ENCODE measurements around the gene NFASC.

Gene NFASC

DNA sequence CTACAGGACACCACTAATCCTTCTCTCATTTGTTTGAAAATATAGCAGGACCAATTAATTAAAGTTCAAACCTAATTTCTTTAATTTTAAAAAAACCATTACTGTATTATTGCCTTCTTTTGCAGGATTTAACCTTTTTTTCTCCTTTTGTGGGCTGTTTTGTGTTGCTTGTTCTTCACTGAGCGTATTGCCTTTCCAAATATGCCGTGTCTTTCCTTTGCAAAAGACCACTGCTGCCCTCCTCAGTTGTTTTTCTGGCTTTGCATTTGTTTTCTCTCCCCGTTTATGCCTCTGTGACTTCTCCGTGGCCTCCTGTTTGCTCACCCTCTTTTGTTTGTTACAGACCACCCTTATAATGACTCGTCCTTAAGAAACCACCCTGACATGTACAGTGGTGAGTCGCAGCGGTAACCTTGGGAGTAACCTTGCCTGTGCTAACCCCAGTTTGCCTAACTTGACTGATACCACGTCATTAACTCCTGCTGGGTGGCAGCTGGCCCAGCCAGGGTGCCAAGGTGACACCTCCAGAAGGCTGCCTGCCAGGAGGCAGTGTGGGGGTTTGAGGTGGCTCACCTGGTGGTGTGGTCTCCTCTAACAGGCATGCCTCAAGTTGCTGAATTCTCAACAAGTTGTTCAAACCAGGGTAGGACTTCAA lies 91.2 kb downstream of the NFASC start:
- DNase-seq = no peak

DNA sequence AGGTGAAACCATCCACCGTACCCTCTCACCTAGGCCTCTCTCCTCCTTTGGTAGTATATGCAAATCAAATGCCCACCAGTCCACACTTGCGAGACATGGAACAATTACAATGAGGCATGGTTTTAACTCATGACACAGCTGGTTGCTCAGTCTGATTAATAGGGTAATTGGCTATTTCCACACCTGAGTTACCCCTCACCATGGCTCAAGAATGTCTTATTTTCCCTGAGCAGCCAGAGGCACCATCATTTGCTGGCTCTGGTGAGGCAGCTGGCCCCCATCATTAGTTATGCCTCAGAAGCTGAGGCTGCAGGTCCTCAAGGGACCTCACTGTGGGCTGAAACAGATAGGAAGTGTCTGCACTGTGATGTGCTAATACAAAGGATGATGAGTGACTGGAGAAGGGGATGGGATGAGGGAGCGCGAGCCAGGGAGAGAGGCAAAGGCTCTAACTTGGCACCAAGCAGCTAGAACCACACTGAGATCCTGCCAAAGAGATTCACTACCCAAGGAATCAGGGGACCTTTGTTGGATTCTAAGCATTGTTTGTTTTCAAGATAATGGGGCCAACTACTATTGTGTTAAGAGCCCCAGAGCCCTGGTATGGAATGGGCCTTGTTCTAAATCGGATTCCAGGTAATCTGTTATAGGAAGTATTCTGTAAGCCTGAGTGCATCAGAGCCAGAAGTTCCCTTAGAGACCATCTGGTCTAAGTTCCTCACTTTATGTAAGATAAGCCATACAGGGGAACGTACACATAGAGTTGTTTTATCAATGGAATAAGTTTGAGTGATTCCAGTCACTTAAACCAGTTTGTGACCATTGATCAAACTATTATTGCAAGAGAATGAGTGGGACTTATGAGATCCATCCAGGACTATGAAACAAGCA lies 92.3 kb downstream of the NFASC start:
- no peak for DNase-seq

DNA sequence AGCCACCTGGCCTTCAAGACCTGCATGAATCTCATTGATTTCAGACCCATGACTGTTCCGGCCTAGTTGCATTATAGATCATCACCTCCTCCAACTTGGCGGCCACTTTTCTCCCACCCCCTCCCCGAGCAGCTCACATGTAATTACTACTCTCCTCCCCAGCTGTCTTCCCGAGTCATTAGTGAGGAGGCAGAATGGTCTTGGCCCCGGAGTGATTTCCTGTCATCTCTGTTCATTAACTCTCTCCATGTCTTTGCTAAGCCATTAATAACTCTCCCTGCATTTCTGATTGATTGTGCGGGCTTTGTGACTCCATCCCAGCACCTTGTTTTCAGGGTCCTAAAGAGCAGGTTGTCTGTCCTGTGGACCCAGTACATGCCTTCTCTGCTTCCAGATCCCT lies 96.8 kb downstream of the NFASC start:
- no peak for DNase-seq

DNA sequence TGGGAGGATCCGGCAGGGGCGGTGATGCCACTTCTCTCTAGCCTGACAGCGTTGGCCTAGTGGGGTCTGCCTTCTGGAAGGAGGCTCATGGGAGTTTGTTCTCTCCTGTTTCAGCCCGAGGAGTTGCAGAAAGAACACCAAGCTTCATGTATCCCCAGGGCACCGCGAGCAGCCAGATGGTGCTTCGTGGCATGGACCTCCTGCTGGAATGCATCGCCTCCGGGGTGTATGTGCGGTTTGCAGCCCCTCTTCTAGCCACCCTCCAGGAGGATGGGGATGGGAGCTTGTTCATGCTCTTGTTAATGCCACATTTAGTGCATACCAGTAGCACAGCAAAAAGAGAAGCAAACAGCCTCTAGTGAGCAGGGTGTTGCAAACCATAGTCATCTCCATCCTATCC lies 97.5 kb downstream of the NFASC start:
- no peak for DNase-seq

DNA sequence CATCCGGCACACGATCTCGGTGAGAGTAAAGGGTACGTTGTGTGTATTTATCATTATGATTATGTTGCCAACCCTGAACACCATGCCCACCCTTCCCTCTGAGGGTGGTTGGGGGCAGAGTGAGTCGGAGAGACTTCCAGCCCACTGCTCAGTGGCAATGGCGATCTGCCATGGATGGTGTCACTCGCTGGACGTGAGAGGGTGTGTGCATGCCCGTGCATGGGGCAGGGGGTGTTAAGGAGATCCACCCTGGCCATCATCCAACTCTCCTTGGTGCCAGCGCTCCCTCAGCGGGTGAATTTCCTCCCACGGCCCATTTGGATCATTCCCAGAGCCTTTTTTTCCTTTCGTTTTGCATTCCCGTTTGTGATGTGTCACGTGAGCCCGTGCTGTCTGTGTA lies 98.3 kb downstream of the NFASC start:
- no peak for DNase-seq

DNA sequence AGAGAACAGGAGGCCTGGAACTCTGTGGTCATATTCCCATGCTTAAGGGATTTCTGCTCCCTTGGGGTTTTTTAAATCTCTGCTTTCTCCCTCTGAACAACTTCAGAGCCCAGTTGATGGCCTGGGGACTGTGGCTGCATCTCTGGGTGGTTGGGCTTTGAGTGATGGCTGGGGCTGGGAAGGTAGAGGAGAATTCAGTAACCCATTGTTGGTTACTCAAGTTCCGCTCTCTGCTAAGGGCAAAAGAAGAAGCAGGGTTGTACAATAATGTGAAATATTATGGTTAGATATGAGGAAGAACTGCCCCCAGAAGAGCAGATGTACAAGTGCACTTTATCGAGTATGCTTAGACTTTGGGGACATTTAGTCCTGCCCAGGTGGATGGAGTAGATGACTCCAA lies 100.3 kb downstream of the NFASC start:
- DNase-seq = no peak

DNA sequence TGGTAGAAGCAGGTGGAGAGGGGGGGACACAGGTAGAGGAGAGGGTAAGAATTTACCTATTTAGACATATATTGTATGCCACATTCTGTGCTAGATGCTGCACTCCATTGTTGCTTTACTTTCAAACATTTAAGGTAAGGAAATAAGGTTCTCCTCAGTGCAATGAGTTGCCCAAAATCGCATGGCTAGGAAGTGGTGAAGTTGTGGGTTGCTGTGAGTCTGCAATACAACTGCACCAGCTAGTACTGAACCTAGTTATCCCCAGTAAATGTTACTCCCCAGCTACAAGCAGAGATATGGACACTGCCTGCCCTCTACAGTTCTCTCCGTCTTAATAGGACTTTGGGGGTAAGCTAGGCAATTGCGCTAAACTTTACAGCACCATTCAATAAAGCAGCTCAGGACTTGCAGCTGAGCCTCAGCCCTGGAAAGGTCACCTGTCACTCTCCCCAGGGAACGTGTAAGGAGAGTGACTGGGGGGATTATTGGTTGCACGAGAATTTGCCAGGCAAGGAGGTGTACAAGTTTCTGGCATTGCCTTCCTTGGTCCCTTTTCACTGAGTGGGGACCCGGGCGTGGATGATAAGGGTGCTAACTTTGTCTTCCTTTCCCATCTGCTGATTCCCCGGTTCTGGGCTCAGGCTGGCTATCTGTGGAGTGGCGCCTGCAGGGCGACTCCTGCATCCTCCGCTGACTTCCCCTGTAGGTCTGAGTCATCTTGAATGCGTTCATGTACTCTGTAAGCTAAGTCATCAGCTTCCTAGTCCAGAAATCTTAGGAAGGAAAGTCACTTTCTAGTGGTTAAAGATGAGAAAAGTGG lies 101.1 kb downstream of the NFASC start:
- no peak for DNase-seq

DNA sequence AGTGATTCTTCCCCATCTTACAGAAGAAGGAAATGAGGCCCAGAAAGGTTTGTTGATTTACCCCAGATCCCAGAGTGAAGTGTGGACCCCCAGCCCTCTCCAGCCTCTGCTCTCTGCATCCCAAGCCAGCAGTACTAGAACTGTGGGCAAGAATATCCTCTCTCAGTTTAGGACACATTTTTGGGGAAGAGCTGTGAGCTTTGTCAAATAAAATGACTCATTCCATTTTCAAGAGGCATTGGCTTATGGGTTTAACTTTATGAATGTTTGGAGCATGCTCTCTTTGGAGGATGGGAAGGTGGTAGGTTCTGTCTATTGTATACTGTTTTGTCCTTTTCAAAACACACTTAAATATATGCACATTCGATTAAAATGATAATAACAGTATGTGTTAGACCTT lies 101.8 kb downstream of the NFASC start:
- no peak for DNase-seq

DNA sequence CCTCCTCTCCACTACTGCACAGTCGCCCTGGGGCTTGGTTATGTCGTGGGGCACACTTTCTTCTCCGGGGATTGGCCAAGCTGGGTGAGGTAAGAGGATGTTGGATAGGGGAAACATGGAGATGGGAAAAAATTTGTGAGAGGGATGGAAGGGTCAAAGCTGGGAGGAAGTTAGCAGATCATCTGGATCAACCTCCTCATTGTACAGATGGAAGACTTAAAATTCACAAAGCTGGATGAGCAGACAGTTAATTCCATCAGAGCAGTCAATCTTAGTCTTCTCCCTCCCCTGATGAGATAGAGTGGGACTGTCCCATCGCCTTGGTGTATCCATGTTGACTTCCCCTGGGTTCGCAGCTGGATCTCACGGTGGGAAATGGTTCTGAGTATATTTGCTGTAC lies 102.8 kb downstream of the NFASC start:
- DNase-seq = no peak

DNA sequence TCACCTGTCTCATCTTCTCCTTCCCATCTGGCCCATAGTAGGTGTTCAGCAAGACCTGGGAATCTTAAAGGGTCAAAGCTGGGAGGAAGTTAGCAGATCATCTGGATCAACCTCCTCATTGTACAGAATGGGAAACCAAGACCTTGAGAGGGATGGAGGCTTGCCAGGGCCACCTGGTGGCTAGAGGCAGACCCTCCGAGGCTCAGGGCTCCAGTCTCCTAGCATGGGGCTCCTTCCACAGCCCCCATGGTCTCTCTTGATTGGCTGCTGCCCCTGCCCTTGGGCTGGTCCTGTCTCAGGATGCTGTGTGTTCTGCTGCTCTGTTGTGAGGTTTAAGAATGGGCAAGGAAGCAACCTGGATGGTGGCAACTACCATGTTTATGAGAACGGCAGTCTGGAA lies 103.7 kb downstream of the NFASC start:
- DNase-seq = no peak

DNA sequence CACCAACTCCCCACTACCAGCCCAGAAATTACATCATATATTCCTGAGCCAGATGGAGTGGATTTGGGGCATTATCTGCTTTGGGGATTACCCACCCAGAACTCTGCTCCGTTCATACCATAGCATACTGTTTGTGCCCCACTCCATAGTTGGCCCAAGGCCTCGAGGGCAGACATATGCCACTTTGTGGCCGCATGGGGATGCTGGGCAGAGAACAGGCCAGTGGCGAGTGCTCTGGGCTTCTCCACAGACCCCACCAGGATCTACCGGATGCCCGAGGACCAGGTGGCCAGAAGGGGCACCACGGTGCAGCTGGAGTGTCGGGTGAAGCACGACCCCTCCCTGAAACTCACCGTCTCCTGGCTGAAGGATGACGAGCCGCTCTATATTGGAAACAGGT lies 104.4 kb downstream of the NFASC start:
- no peak for DNase-seq

DNA sequence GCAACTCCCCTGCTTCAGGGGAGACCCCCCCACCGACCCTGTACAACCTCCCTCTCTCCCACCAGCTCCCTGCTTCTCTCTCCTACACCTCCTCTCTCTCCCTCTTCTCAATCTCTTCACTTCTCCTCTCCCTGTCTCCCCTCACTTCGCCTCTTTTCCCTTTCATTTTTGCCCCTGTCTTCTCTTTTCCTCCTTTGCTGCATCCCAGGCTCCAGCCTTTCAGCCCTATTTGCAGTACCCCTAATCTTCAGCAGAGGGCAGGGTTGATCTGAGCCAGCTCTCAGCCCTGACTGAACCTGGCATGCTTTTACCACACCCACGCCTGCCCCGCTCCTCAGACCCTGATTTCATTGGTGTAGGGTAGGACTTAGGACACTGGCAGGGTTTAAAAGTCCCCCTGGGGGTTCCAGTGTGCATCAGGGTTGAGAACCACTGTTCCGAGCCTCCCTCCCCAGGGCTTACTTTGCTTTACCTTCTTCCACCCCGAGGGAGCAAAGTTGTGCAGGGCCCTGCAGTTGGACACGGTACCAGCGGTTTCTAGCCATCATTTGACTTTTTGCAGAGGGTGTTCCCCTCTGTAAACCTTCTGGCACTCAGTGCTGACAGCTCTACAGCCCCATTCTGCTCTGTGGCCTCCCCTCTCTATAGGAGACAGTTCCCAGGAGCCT lies 105.0 kb downstream of the NFASC start:
- peak; percentile 22 for DNase-seq

DNA sequence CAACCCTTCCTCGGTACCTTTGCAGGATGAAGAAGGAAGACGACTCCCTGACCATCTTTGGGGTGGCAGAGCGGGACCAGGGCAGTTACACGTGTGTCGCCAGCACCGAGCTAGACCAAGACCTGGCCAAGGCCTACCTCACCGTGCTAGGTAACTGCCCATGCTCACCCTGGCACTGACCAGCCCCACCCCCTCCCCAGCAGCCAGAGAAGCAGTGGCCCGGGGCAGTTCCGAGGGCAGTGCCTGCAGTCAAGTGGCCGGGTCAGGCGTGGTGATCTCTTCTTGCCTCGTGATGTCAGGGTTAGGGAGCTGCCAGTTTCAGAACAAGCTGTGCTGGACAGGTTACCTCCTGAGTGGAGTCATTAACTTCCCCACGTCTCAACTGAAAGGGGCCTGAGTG lies 106.0 kb downstream of the NFASC start:
- no peak for DNase-seq

DNA sequence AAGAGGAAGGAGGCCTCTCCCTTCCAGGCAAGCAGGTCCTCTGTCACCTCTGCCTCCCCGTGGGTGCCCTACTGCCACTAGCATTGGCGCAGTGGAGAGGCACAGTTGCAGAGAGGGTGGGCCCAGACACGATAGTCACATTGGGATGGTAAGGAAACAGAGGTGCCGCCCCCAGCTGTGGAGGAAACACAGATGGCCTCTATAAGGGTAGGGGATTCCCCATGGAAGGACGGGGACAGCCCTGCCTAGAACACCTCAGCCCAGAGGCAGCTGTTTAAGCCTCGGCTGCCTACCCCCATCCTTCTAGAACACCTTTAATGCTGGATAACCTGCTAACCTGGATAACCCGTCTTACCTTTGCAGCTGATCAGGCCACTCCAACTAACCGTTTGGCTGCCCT lies 106.7 kb downstream of the NFASC start:
- DNase-seq = no peak

DNA sequence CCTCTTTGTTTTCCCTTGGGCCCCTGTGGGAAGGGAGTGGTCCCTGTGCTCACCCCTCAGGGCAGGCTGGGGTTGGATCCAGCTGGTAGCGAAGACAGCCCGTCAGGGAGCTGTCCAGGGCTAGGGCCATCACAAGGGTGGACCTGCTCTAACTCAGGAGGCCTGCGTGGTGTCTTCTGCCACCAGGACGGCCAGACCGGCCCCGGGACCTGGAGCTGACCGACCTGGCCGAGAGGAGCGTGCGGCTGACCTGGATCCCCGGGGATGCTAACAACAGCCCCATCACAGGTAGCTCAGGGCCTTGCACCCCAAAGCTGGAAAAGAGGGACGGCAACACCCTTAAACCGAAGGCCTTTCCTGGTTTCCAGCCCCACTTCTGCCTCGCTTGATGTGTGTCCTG lies 108.1 kb downstream of the NFASC start:
- no peak for DNase-seq

DNA sequence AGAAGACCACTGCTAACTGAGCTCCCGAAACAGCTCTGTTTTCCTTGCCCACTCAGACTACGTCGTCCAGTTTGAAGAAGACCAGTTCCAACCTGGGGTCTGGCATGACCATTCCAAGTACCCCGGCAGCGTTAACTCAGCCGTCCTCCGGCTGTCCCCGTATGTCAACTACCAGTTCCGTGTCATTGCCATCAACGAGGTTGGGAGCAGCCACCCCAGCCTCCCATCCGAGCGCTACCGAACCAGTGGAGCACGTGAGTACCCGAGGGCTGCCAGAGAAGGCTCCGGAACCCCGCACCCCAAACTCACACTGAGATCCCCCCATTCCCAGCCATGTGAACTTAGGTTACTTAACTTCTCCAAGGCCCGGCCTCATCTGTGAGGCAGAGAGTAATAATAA lies 108.6 kb downstream of the NFASC start:
- no peak for DNase-seq

DNA sequence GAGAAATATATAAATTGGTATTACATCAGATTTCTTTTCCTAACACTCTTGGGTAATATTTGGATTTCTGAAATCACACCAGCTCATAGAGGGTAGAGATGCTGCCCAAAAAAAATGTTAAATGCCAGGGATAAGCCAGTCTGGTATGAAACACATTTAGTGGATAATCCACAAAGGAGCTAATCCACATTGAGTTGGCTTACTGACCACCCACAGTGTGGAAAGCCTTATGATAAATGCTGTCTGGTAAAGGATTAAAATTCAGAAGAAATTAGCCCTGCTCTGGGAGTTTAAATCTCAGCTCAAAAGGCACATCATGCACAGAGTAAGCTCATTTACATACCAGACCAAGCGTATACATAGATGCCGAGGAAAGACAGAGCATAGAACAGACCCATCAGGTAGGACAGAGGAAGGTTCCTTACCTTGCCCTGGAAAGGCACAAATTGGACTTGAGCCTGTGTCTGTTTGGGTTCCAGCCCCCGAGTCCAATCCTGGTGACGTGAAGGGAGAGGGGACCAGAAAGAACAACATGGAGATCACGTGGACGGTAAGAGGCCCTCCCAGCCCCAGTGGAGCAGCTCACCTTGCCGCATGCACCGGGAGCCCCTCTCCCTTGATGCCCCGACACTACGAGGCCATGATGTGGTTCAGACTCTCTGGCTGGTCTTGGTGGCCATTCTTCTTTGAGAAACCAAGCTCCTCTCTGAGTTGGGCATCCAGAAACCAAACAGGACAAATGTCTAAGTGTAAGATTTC lies 109.4 kb downstream of the NFASC start:
- DNase-seq = no peak

DNA sequence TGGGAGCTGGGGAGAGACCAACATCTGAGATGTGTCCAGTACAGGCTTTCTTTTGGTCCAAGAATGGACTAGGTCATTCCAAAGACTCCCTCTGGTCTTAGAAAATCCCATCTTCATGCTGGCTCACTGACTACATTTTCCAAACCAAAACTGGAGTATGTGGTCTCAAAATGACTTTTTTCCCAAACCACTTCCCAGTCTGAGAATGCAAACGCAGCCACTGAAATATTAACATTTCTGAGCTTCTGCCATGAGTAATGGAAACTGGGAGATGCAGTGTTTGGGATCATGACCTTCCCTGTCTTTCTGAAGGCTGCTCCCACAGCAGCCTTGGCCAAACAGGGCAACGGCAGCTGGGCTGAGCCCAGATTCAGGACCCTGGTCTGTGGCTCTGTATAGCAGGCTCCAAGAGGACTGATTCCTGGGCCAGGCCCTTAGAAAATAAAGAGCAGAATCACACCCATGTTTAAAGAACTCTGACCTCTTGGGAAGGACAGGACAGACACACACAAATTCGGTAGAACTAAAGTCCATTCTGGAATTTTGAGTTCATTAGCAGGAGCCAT lies 110.3 kb downstream of the NFASC start:
- no peak for DNase-seq

DNA sequence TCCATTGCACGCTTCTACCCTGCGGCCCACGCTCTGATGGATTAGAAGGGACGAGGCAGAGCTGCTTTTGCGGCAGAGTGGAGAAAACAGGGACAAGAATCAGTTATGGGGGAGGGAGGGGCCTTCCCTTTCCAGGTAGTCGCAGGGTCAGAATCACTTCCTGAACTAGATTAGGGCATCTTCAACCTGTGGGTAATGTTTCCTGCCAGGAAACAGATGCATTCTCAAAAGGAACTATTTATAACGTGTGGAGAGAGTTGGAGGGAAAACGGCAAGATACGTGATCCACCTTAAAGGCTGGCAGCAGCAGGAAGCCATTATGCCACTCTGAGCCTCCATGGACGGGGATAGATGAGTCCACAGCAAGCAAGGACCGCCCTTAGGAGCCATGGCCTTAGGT lies 112.5 kb downstream of the NFASC start:
- no peak for DNase-seq

DNA sequence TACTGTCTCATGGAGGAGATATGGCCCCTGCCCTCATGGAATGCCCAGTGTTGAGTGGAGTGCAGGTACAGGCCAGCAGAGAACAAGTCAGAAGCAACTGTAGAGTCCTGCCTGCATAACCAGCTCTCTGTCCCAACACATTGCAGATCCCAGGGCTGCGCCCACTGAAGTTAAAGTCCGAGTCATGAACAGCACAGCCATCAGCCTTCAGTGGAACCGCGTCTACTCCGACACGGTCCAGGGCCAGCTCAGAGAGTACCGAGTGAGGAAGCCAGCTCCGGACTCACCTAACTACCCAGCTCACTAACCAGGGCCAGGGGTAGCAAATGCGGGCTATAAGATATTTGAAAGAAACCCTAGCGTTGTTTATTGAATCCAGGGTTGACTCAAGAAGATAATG lies 113.2 kb downstream of the NFASC start:
- DNase-seq = no peak

DNA sequence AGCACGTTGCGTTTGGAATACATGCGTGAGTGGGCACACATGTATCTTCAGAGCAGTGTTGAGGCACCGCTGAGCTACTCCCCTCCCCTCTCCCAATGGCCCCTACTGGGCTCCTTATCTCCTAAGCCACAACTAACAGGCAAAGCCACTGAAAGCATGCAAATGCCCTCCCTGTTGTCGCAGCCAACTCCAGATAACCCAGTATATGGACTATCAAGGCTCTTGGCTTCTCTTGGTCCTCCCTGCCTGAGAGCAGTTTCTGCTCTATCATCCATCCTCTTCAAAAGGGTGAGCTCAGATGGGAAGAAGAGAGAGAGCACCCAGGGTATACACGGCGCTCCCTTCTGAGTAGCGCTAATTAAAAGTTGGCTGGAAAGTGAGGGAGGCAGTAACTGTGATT lies 113.8 kb downstream of the NFASC start:
- no peak for DNase-seq

DNA sequence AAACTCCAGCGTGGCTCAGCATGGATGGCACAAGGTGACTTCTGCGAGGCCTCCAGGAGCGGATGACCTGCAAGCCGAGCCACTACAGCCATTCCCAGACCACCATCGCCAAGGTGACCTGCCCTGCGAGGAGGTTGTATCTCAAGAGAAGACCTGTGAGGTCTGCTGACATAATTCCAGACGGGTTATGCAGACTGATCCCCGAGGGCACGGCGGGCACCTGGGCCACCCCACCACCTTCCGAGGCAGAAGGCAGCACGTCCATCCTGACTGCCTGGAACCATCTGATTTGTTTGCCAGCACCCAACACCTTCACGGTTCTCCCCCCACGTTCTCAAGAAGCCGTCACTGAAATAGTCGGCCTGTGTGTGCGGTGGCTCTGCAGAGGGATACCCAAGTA lies 115.5 kb downstream of the NFASC start:
- no peak for DNase-seq
